Activated B cell treated with CpG ODN at 0.5 μM for 24 hours (primary cell): Measurements from ENCODE around the gene MTX1. TPM values are rescaled to one million over a fixed set of nuclear protein-coding genes. Genes with fewer than 3 reads are reported as not detected.

ENCODE experiments used
- ATAC-seq: fragments of 200-7000 bp; cut with Tn5 transposase; one replicate; pipeline ENCODE4 v1.10.0; 2021; ENCODE audit warnings: low read depth, mild to moderate bottlenecking, moderate library complexity
- CTCF ChIA-PET: fragments of 350-600 bp; sonication (Branson Sonifier 250); formaldehyde crosslinking; loops from one replicate; lab custom pipeline; 2021; ENCODE audit warnings: antibody characterized with exemption; lab: Charles Lee
- POLR2A ChIA-PET: fragments of 350-600 bp; sonication (Branson Sonifier 250); formaldehyde crosslinking; loops from one replicate; lab custom pipeline; 2021; ENCODE audit warnings: antibody characterized with exemption; lab: Charles Lee
- DNase-seq: peaks from one replicate; pipeline ENCODE4 v3.0.0; 2022
- H3K27ac Mint-ChIP-seq: one replicate; pipeline ENCODE4 v1.8.0; 2020; ENCODE audit warnings: mixed read lengths
- H3K27me3 Mint-ChIP-seq: one replicate; pipeline ENCODE4 v1.8.0; 2021; ENCODE audit warnings: mixed read lengths
- H3K36me3 Mint-ChIP-seq: one replicate; pipeline ENCODE4 v1.8.0; 2021; ENCODE audit warnings: low read depth, mixed read lengths
- H3K4me1 Mint-ChIP-seq: one replicate; pipeline ENCODE4 v1.8.0; 2021; ENCODE audit warnings: mixed read lengths
- H3K4me3 Mint-ChIP-seq: one replicate; pipeline ENCODE4 v1.8.0; 2020; ENCODE audit warnings: mild to moderate bottlenecking, mixed read lengths
- H3K9me3 Mint-ChIP-seq: one replicate; pipeline ENCODE4 v1.8.0; 2020; ENCODE audit warnings: mixed read lengths
- CTCF ChIP-seq: fragments of 200-600 bp; IDR thresholded peaks from one replicate; pipeline ENCODE4 v1.8.0; 2022; ENCODE audit warnings: antibody characterized with exemption, mild to moderate bottlenecking
- intact Hi-C: fragments of 100-400 bp; cut with micrococcal nuclease; formaldehyde crosslinking; loops from one replicate; pipeline ENCODE4 v1.15.1; 2024
- total RNA-seq: library from RNA; stranded (reverse); gene quantifications from 2 replicates; pipeline ENCODE4 v1.2.3, GENCODE V29; 2022

MTX1 gene
- total RNA-seq, 1 donor from 2014 or later = 36.7 TPM

GRCh38 chr1:155202198-155202597 is 6.3 kb upstream of the MTX1 start:
- TF ChIP-seq CTCF = no peak
- Mint-ChIP-seq H3K36me3 (no peaks in the 10 kb centered on the region), H3K27me3 (no peaks in the 10 kb centered on the region), H3K4me3 (no peak overlapping the region), H3K4me1 (peaks cover 6% of the 10 kb centered on the region), H3K27ac (no peak overlapping the region), H3K9me3 (no peaks in the 10 kb centered on the region)
- no peak for DNase-seq
- POLR2A ChIA-PET = interaction anchor here (2.7 kb wide), 1 partner anchor 8 kb away, joined by 11 read pairs; no protein-coding TSS in a partner anchor
- intact Hi-C loops = no loop called here
- ATAC-seq = no peak
- CTCF ChIA-PET = no interaction called here

GRCh38 chr1:155202731-155203515 is 5.6 kb upstream of the MTX1 start:
- Mint-ChIP-seq H3K36me3 (no peaks in the 10 kb centered on the region), H3K27ac (no peak overlapping the region), H3K27me3 (no peaks in the 10 kb centered on the region), H3K4me3 (no peak overlapping the region), H3K4me1 (peaks cover 11% of the 10 kb centered on the region), H3K9me3 (no peaks in the 10 kb centered on the region)
- POLR2A ChIA-PET = interaction anchor here (1.0 to 2.7 kb wide), 2 partner anchors 9 to 22 kb away, joined by 3 to 11 read pairs; no protein-coding TSS in a partner anchor
- DNase-seq (no peak), ATAC-seq (no peak)
- intact Hi-C loops = no loop called here
- CTCF ChIA-PET = interaction anchor here (1.1 to 7.6 kb wide), 4 partner anchors 9 to 48 kb away, joined by 4 to 110 read pairs (median 6); no protein-coding TSS in a partner anchor
- TF ChIP-seq CTCF = no peak

DNA sequence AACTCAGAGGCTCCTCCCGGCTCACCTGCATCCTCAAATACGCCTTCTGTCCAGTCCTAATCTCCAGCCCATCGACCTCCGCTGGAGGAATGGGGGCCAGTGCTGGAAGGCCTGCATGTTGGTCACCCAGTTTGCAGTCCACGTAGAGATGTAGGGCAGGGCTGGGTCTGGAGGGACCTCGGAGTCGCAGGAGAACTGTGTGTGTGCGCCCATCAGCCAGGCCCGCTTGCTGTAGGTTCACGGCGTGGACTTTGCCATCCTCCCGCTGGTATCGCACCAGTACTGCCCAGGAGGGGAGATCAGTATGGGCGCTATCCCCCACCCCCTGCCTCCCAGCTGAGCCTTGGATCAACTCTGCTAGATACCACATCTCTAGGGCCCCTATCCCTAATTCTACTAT is 3.5 kb upstream of the MTX1 start:
- H3K4me3 Mint-ChIP-seq = no peak overlapping the region

DNA sequence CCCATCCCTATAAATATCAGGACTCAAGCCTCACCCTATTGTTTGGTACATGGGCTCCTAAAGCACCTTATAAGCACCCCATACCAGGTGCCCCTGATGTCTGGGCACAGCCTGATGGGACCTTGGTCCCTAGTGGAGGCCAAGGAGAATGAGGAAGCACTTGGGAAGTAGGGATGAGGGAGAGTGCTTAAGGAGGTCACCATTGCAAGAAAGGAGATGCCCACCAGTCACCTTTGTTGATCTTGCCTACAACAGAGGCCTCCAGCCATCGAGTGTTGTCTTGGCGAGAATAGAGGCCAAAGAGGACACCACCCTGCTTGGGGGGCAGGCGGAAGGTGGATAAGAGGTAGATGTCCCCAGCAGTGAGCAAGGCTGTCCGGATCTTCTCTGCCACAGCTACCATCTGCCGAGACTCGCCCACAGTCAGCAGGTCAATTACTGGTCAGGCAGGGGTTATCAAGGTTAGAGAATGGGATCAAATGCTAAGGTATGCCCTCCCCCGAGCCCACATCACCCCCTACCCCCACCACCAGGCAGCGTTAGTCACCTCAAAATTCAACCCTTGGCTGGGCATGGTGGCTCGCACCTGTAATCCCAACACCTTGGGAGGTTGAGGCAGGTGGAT is 2.4 kb upstream of the MTX1 start:
- H3K27me3 Mint-ChIP-seq = no peaks in the 10 kb centered on the region
- H3K4me3 Mint-ChIP-seq = no peak overlapping the region

More for the DNA sequence above, 3.5 kb upstream of the MTX1 start:
- intact Hi-C loops = loop anchor here (5.0 kb wide), 1 partner anchor 57 kb away; the partner anchor contains the start of gene SCAMP3
- TF ChIP-seq CTCF = no peak
- no peak for DNase-seq
- Mint-ChIP-seq H3K36me3 (peaks cover 2% of the 10 kb centered on the region), H3K4me1 (peaks cover 20% of the 10 kb centered on the region), H3K9me3 (no peaks in the 10 kb centered on the region), H3K27ac (no peak overlapping the region), H3K27me3 (no peaks in the 10 kb centered on the region)
- ChIA-PET POLR2A (interaction anchor here (1.1 kb wide), 1 partner anchor 12 kb away, joined by 3 read pairs; no protein-coding TSS in a partner anchor), CTCF (interaction anchor here (7.6 kb wide), 1 partner anchor 20 kb away, joined by 110 read pairs; no protein-coding TSS in a partner anchor)
- ATAC-seq = no peak

More for the DNA sequence above, 2.4 kb upstream of the MTX1 start:
- intact Hi-C loops = loop anchor here (5.0 kb wide), 1 partner anchor 56 kb away; the partner anchor contains the start of gene SCAMP3
- ATAC-seq (no peak), DNase-seq (no peak)
- H3K27ac Mint-ChIP-seq = no peak overlapping the region
- peaks cover 20% of the 10 kb centered on the region for H3K4me1 Mint-ChIP-seq
- no peak for TF ChIP-seq CTCF
- no peaks in the 10 kb centered on the region for H3K9me3 Mint-ChIP-seq
- CTCF ChIA-PET = interaction anchor here (1.7 to 7.6 kb wide), 2 partner anchors 19 to 114 kb away, joined by 4 to 110 read pairs; partner anchors contain the start of gene RUSC1
- POLR2A ChIA-PET = interaction anchor here (1.1 kb wide), 1 partner anchor 13 kb away, joined by 3 read pairs; no protein-coding TSS in a partner anchor
- H3K36me3 Mint-ChIP-seq = peaks cover 7% of the 10 kb centered on the region
